ENCODE results near the gene ARHGAP44.
"Not testable (repeated sequence)": the region's sequence is repeated elsewhere in the genome, so short reads cannot be mapped to it uniquely, and the experiment has no call there.

The ARHGAP44 gene

DNA sequence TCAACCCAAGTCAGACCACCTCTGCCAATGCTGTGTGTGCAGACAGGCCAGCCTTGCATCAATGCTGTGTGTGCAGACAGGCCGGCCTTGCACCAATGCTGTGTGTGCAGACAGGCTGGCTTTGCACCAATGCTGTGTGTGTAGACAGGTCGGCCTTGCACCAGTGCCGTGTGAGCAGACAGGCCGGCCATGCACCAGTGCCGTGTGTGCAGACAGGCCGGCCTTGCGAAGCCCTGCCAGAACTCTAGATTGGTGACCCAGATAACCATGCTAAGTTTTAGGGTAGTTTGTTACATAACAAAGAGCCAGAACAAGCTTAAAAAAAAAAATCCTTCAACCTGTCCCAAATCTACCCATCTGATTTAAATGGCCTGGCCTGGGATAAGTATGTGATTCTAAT lies 174.2 kb downstream of the ARHGAP44 start:
- DNase-seq (ENCODE audit: low read depth in 2 of 3, low spot score in 1 of 3), result no peak

DNA sequence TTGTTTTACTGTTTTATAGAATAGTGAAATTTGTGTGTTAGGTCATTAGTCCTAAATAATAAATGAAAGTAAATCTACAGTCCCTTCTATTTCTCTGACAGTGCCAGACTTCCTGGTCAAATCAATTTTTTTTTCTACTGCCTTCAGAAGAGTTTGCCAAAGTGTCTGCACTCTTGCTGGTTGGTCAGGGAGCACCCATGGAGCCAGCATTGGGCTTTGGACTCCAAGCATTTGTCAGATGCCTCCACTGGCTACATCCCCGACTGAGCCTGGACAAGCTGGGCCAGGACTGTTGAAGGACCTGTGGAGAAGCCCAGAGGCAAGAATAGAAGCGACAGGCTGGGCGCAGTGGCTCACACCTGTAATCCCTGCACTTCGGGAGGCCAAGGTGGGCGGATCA lies 174.9 kb downstream of the ARHGAP44 start:
- no peak for DNase-seq (ENCODE audit: low read depth in 2 of 3, low spot score in 1 of 3)

GRCh38 chr17:12964840-12965239 lies 175.5 kb downstream of the ARHGAP44 start:
- DNase-seq (ENCODE audit: low read depth in 2 of 3, low spot score in 1 of 3), result no peak

DNA sequence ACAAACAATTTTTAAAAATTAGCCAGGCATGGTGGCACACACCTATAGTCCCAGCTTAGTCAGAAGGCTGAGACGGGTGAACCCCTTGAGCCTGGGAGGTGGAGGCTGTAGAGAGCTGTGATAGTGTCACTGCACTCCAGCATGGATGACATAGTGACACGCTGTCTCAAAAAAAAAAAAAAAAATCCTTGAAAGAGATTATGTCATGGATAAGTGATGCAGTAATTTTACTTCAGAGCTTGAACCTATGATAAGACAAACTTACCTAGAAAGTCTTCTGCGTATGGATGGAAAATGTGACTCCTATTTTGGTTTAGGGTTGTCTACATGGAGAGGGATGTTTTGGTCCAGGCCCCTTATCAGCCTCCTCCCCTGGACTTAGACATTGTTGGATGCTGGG lies 176.7 kb downstream of the ARHGAP44 start:
- DNase-seq (ENCODE audit: low read depth in 2 of 3, low spot score in 1 of 3), result no peak

DNA sequence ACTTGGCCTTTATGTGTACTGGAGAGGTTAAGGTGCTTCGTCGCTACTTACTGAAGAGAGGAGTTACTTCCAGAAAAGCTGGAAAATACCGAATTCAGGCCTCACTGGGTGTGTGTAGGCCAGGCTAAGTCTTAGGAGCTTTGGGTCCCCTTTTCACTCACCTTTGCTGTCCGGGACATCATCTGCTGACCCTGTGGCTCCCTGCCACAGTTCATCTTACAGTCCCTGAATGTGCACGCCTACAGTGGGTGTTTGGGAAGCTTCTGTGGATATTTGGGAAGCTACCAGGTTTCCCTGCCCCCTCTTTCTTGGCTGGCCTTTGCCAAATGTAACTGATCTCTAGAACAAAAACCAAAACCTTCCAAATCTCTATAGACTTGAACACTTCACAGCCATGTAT lies 177.1 kb downstream of the ARHGAP44 start:
- DNase-seq (ENCODE audit: low read depth in 2 of 3, low spot score in 1 of 3), result no peak

DNA sequence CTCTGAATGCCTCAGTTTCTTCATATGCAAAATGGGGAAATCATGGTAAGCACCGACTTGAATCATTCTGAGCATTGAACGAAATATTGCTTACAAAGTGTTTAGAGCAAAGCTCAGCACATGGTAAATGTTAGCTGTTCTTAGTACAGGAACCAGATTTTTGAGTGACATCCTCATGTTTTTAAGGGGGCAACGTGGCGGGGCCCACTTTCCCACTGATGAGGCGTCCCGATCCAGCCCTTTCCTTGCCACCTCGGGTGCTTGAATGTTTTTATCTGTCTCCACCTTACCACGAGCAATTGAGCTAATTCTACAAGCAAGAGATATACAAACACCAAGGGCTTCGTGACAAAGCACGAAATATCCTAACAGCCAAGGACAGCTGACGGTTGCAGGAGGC lies 178.7 kb downstream of the ARHGAP44 start:
- no peak for DNase-seq (ENCODE audit: low read depth in 2 of 3, low spot score in 1 of 3)

GRCh38 chr17:12973496-12974004 lies 184.3 kb downstream of the ARHGAP44 start:
- DNase-seq (ENCODE audit: low read depth in 2 of 3, low spot score in 1 of 3), result no peak

DNA sequence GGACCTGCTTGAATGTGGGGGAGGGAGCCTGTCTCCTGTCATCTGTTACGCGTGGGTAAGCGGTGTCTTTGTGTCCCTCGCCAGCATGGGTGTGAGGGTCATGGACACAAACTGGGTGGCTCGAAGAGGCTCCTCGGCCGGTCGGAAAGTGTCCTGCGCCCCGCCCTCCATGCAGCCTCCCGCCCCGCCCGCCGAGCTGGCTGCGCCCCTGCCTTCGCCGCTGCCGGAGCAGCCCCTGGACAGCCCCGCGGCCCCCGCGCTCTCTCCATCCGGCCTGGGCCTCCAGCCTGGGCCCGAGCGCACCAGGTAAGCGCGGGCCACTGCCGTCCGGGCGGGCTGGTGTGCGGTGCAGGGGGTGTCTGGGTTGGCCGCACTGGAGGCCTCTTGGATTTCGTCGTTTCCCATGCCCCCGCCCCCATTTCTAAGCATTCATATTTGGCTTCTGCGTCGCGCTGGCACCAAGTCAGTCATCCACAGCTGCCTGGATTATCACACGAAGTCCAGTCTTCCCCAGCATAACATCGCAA lies 184.8 kb downstream of the ARHGAP44 start:
- DNase-seq (ENCODE audit: low read depth in 2 of 3, low spot score in 1 of 3), result no peak

DNA sequence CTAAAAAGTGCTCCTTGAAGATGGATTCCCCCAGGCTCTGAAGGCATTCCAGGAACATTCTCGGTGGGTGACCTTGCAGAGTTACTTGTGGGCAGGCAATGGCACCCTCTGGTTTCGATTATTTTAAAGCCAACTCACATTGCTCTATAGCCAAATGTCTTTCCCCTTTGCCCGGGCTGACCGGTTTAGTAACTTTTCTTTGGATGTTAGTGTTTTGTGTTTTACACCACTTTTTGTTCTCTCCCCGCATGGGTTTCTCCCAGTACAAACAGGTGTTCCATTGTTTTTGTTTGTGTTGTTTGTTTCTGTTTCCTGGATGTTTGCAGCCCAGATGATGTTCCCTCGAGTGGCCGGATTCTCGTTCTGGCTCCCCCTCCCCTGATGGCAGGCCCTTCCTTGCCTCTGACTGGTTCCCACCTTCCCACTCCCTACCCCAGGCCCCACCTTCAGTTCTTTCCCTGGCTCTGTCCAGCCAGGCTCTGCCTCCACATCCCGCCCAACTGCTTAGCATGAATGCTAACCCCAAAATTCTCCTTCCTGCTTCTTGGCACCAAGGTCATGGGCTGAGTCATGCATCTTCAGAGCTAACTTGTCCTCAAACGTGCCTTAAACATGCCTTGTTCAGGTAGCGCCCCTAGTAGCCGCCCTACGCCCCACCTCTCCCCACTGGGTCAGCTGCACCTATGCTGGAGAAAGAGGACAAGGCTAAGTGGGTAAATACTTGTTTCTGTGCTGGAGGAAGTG lies 187.9 kb downstream of the ARHGAP44 start:
- no peak for DNase-seq (ENCODE audit: low read depth in 2 of 3, low spot score in 1 of 3)

DNA sequence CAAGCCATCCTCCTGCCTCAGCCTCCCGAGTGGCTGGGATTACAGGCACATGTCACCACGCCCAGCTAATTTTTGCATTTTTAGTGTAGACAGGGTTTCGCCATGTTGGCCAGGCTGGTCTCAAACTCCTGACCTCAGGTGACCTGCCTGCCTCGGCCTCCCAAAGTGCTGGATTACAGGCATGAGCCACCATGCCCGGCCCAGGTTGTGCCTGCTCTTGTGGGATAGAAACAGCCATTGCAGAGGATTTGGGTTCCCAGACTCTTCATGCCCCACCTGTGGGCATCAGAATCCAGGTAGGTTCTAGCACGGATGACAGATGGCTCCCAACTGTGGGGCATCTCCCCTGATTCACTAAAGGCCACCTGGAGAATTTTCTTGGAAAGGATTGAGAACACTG lies 189.5 kb downstream of the ARHGAP44 start:
- DNase-seq (ENCODE audit: low read depth in 2 of 3, low spot score in 1 of 3), result not testable (repeated sequence)

GRCh38 chr17:12979246-12979645 lies 189.9 kb downstream of the ARHGAP44 start:
- no peak for DNase-seq (ENCODE audit: low read depth in 2 of 3, low spot score in 1 of 3)

DNA sequence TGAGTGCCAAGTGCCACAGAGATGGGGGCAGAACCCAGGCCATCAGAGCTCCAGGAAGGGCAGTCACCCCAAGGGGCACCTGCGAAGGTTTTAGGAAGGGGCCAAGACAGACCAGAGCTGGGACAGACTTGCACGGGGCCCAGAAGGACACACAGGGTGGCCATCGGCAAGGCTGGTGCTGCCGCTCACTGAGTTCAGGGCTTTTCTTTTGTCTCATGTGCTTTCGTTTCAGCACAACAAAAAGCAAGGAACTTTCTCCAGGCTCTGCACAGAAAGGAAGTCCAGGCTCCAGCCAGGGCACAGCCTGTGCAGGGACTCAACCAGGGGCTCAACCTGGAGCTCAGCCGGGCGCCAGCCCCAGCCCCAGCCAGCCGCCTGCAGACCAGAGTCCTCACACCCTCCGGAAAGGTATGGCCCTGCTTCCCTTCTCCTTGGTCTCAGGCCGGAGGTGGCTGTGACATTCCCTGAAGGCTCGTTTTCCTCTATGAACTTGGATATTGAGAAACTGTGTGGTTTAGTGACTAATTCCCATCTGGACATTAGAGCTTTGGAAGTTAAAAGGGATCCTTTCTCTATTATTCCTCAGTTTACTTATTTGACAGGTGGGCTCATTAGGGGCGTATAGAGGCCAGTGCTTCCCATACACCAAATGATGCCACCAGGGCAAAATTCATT lies 190.7 kb downstream of the ARHGAP44 start:
- DNase-seq (ENCODE audit: low read depth in 2 of 3, low spot score in 1 of 3), result no peak

GRCh38 chr17:12982224-12982623 lies 192.9 kb downstream of the ARHGAP44 start:
- DNase-seq (ENCODE audit: low read depth in 2 of 3, low spot score in 1 of 3), result no peak

GRCh38 chr17:12983991-12984884 lies 194.9 kb downstream of the ARHGAP44 start:
- DNase-seq (ENCODE audit: low read depth in 2 of 3, low spot score in 1 of 3), result no peak

DNA sequence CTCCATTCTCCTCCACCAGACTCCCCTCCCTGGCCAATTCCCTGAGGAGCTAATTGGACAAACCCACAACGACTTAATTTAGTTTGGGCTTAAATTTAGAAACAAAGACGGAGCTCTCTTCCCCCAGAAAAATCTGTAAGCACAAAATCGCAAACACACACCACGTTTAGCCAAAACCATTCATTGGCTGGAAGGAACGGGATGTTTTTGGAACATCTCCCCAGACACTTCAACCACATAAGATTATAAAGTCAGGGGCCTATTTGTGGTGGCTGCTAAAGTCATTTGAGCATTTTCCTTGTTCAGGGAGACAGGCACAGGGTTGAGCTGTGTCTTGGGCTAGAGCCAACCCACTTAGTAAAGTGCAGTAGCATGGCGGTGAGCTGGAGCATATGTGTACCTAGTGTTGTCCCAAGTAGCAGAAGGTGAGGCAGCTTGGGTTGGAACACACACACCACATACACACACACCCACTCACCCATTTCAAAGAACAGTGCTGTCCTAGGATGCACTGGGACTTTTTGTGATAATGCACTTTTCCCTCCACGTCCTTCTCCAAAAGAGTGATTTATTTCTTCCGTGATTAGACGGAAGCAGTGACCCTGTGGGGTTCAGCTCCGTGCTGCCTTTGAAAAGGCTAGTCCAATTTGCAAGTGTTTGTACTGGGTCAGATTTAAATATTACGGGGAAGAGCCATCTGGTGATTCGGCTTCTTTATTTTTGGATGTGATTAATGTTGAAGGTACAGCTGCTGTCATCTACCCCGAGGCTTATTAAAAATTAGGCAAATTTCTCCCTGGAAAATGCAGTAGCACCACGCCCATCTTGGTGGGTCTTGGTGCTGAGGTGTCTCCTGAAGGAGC lies 196.4 kb downstream of the ARHGAP44 start:
- no peak for DNase-seq (ENCODE audit: low read depth in 2 of 3, low spot score in 1 of 3)

GRCh38 chr17:12987120-12987519 lies 197.8 kb downstream of the ARHGAP44 start:
- no peak for DNase-seq (ENCODE audit: low read depth in 2 of 3, low spot score in 1 of 3)

DNA sequence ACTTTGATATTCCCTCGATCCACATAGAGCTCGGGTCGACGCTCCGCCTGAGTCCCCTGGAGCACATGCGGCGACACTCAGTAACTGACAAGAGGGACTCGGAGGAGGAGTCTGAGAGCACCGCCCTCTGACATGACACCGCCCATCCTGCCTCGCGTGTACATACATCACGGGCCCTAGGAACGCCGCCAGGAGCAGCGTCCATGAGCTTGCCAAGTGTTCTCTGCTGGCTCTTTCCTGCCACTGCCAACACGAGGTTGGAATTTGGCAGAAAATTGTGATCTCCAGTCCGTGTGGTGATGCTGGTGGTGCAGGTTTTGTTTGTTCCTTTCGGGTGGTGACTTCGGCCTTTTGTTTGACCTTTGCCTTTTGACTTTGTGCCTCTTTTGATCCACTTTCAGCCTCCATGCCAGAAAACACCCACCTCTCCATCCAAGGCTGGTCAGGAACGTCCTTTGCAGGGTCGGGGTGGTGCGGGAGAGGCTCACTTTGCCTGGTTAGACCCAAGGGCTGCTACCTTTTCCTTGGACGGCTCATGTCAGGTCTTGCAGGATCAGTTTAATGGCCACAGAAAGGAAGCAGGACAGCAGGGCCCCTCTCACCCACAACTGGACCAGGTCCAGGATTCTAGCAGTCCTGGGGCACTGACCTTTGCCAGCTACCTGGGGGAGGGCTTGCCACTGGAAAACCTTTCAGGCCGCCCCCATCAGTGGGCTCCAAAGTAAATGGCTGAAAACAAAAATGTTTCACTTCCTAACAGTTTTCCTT lies 200.9 kb downstream of the ARHGAP44 start:
- no peak for DNase-seq (ENCODE audit: low read depth in 2 of 3, low spot score in 1 of 3)

GRCh38 chr17:12990926-12991325 lies 201.6 kb downstream of the ARHGAP44 start:
- no peak for DNase-seq (ENCODE audit: low read depth in 2 of 3, low spot score in 1 of 3)

DNA sequence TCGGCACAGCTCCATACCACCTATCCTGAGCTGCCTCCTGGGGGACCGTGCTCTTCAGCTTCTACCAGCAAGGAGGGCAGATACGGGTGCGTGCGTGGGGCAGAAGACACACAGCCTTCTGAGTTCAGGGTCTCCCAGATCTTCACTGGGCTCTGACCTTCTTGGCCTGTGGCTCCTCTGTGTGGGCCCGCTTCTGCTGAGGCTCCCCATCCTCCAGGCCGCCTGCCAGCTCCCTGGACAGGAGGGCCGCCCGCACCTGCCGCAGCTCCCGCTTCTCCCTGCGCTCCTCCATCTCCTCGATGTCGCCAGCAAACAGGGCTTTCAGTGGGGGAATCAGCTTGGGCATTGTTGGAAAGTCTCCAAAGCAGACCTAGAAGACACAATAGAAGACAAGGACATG lies 203.4 kb downstream of the ARHGAP44 start:
- no peak for DNase-seq (ENCODE audit: low read depth in 2 of 3, low spot score in 1 of 3)

DNA sequence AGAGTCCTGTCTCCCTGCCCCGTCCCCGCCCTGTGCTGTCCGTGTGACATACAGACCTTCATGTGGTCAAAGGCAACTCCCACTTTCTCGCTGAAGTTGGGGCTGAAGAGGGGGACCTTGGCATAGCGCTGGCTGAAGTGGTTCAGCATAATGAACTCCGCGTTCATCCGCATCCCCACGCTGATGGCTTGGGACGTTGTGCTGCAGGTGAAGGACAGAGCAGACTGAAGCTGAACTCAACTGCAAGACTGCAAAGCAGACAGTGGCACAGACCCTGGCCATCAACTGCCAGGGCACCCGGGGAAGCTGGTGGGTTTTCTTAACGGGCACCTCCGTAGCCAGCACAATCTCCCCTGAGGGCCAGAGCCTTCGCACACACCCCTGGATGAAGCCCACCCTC lies 204.3 kb downstream of the ARHGAP44 start:
- no peak for DNase-seq (ENCODE audit: low read depth in 2 of 3, low spot score in 1 of 3)

Measured in stimulated activated CD4-positive, alpha-beta T cell treated with anti-CD3 and anti-CD28 coated beads, Interleukin-12 subunit alpha, Interleukin-12 subunit beta, amount 100 ng/mL, for 48 hours (primary cell).